Measurements from ENCODE around the gene CALN1.
A peak's percentile ranks its signal among the peaks of the same experiment; 100 is the strongest.
"Not testable (repeated sequence)": the region's sequence is repeated elsewhere in the genome, so short reads cannot be mapped to it uniquely, and the experiment has no call there.

The CALN1 gene

GRCh38 chr7:71777278-71777677 is 634.9 kb downstream of the CALN1 start:
- DNase-seq = no peak

DNA sequence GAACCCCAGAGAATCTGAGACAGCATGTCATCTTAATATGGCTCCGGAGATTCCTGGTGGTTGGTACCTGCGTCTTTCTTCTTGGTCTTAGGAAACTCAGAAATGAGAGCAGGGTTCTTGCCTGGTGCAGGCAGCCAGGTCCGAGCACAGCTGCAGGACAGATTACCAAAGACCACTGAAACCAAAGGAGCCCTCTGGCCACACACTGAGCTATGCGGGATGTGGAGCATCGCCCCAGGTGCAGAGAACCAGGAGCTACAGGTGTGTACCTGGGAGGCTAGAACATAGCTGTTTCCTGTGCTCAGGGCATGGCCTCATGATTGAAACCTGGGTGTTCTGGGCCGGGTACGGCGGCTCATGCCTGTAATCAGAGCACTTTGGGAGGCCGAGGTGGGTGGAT is 635.4 kb downstream of the CALN1 start:
- DNase-seq = no peak

DNA sequence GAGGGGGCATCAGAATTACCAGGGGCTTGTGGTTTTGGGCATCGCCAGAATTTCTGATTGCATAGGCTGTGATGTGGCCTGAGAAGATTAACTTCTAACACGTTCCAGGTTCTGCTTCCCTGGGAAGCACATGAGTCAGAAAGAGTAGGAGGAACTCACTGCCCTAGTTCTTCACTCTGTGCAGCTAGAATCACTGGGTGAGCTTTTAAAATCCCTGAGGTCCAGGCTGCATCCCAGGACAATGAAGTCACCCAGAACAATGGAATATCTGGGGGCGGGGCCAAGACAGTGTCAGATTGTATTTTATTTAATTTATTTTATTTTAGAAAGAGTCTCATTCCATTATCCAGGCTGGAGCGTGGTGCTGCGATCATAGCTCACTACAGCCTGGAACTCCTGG is 636.5 kb downstream of the CALN1 start:
- no peak for DNase-seq

- DNase-seq = no peak
These were observed 639.4 kb downstream of the CALN1 start for GRCh38 chr7:71772779-71773178.

DNA sequence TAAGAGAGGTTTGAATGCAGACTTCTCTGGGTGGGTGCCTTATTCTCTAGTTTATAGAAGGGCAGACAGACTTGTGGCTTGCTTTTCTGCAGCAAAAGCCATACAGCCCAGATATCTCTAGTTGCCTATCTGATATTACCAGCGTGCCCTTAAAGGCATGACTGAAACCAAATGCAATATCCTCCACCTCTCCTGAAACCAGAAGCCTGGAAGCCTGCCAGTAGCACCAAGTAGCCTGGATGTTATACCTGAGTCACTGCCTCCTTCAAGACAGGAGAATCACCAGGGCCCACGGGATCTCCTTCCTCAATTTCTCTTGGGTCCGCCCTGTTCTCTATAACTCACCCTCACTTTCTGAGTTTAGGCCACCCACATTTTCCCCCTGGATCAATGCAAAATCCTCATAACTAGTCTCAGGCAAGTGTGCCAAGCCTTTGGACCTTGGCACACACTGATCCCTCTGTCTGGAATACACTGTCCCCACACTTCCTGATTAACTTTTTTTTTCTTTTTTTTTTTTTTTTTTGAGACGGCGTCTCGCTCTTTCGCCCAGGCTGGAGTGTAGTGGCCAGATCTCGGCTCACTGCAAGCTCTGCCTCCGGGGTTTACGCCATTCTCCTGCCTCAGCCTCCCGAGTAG is 641.8 kb downstream of the CALN1 start:
- no peak for DNase-seq

DNA sequence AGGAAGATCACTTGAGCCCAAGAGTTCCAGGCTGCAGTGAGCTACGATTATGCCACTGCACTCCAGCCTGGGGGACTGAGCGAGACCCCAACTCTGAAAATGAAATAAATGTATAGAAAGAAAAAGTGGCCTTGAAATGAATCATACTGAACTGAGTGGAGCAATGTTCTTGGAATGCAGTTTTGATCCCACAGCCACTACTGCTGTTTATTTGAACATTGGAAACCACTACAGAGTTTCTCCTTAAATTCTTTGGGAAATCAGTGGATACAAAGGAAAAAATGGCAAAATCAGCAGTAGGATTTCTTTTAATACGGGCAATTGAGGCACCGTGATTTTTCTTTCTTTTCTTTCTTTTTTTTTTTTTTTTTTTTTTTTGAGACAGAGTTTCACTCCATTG is 642.8 kb downstream of the CALN1 start:
- DNase-seq = no peak

GRCh38 chr7:71768450-71768849 is 643.7 kb downstream of the CALN1 start:
- DNase-seq = no peak

- no peak for DNase-seq
These were observed 646.1 kb downstream of the CALN1 start for GRCh38 chr7:71766016-71766415.

DNA sequence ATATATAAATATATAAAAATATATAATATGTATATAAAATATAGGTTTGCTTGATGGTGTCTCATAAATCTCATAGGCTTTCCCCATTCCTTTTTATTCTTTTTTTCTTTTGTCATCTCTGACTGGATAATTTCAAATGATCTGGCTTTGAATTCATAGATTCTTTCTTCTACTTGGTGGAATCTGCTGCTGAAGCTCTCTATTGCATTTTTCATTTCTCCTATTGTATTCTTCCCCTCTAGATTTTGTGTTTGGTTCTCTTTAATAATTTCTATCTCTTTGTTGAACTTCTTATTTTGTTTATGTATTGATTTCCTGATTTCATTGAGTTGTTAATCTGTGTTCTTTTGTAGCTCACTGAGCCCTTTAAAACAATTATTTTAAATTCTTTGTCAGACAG is 650.8 kb downstream of the CALN1 start:
- DNase-seq = no peak

DNA sequence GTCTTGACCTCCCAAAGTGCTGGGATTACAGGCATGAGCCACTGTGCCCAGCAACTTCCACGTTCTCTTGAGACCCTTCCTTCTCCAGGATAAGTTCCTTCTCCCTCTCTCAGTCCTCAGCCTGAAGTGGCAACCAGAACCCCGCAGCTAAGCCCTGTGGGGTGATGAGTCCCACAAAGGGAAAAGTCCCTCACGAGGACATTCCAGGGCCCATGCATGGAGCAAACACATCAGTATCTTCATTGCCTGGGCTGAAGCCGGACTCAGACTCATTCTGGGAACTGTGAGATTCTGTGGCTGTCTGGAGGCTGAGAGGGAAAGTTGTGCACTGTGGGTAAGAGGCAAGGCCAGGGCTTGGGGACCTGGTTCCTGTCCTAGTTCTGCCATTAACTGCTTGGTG is 657.3 kb downstream of the CALN1 start:
- DNase-seq = no peak

GRCh38 chr7:71753956-71754664 is 658.0 kb downstream of the CALN1 start:
- no peak for DNase-seq

- DNase-seq = no peak
These were observed 658.9 kb downstream of the CALN1 start for GRCh38 chr7:71753236-71753635.

DNA sequence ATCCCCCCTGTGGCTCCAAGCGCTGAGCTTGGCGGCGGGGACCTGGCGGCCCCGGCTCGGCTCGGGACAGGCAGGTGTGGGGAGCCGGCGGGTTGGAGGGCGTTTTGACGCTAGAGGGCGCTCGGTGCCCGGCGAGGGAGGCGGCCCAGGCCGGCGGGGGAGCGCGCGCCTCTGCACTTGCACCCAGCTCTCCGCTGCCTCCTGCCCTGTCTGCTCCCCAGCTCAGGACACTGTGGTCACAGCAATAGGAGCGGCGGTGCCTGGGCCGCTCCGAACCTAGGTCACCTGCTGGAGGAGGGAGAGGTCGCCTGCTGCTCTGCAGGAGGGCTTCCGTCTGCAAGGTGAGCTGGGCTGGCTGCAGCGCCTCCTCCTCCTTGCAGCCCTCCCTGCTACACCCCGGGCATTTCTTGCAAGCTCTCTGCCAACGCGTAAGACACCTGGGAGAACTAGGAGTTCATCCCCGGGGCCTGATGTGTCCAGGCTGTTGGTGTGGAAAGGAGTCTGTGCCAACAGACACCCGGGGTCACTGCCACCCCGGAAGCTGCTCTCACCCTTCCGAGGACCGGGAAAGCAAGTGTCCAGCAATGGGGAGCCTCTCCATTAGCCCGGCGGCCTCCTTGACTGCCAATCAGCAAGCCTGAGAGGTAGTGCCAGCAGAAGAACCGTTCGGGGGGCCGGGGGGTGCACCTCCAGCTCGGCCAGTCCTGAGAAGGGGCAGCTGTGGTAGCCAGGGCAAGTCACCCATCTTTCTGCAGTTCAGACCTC is 659.8 kb downstream of the CALN1 start:
- DNase-seq = peak; percentile 53

GRCh38 chr7:71750290-71750689 is 661.8 kb downstream of the CALN1 start:
- DNase-seq = no peak

GRCh38 chr7:71746006-71746405 is 666.1 kb downstream of the CALN1 start:
- no peak for DNase-seq

- DNase-seq = no peak
These were observed 672.0 kb downstream of the CALN1 start for GRCh38 chr7:71740174-71740560.

- DNase-seq = no peak
These were observed 672.5 kb downstream of the CALN1 start for GRCh38 chr7:71739520-71740173.

DNA sequence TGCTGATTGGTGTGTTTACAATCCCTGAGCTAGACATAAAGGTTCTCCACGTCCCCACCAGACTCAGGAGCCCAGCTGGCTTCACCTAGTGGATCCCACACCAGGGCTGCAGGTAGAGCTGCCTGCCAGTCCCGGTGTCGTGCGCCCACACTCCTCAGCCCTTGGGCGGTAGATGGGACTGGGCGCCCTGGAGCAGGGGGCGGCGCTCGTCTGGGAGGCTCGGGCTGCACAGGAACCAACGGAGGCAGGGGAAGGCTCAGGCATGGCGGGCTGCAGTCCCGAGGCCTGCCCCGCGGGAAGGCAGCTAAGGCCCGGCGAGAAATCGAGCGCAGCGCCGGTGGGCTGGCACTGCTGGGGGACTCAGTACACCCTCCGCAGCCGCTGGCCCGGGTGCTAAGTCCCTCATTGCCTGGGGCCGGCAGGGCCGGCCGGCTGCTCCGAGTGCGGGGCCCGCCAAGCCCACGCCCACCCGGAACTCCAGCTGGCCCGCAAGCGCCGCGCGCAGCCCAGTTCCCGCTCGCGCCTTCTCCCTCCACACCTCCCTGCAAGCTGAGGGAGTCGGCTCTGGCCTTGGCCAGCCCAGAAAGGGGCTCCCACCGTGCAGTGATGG is 674.1 kb downstream of the CALN1 start:
- not testable (repeated sequence) for DNase-seq

DNA sequence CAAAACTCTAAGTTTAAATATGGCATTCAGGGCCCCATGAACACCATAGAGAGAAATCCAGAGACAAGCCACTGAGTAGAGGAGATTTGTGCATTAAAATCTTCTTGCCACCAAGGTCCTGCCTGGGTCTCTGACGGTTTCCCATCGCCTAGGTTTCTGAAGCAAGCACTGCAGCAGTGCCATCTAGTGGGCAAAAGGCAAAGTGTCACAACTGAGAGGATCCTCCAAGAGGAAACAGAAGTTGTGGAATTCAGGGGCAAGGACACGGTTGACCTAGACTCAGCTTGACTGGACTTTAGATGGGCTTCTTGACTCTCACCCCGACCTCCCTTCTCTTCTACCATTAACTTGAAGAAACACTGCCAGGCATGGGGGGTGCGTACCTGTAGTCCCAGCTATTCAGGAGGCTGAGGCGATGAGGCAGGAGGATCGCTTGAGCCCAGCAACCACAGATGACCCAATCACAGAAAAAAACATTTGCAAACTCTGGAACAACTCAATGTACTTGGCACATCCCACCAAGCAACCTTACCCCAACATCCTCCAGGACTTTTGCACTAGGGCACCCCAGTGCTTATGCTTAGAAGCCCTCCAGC is 676.1 kb downstream of the CALN1 start:
- peak; percentile 50 for DNase-seq

GRCh38 chr7:71733107-71733870 is 678.8 kb downstream of the CALN1 start:
- peak; percentile 70 for DNase-seq

- DNase-seq = no peak
These were observed 680.4 kb downstream of the CALN1 start for GRCh38 chr7:71731740-71732139.

Measured in activated CD4-positive, alpha-beta T cell treated with anti-CD3 and anti-CD28 coated beads, Interleukin-2, amount 50 U/mL, for 16 hours (primary cell).